ENCODE measurements around the gene NXN. TPM values are rescaled to one million over a fixed set of nuclear protein-coding genes. Genes with fewer than 3 reads are reported as not detected.
A peak's percentile ranks its signal among the peaks of the same experiment; 100 is the strongest.

The NXN gene
- total RNA-seq, 6 experiments from 2014 or later, result 2.7 to 9.5 (median 8.0) TPM

DNA sequence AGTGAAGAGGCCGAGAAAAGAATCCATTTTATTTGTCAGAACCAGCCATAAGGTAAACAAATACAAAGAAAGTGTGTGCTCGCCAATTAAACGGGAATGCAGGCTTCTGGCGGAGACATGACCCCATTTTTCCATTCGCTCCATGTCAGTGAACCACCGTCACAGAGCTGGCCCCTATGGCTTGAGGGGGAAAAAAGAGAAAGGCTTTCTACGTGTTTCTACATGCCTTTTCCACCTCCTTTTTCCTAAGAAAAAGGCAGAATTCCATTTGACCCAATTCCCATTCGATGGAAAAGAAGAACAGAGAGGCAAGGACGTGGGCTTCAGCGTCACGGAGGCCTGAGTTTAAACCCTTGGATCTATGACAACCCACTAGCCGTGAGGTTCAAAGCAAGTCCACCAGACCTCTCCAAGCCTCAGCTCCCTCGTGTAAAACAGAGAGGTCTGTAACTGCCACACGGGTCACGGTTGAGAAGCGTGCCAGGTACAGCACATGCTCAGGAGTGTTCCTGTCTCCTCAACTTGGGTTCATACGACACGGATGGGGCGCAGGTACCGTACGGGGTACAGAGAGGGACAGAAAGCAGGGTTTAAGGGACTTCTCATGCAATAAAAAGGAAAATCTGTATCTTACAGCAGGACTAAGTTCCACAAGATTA, 91.9 kb downstream of the NXN start:
- H3K27ac ChIP-seq, result peak overlapping the region in 2 of 3 donors; percentile 13 to 18

DNA sequence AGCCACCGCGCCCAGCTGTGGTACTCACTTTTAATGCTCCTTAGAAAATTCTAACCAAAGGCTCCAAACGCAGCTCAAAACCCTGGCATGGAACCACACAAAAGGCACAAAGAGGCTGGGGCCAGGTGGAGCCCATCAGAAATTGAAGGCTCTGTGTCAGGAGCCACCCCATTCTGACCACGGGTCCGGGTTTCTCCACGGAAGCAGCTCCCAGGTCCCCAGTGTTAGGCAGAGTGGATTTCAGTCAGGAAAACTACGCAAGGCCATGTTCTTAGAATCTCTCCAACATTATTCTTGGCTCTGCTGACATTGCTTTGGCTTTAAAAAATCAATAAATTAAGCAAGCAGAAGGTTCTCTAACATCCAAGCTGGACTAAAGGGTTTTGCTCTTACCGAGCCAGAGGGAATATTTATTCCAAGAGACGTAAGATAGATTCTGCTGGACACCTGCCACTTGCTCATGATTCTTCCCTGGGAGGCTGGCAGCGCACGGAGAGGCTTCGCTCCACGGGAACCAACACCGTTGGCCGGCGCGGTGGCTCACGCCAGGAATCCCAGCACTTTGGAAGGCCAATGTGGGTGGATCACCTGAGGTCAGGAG, 93.5 kb downstream of the NXN start:
- DNase-seq (peak in 2 of 3 donors; percentile 80 to 84), ATAC-seq (peak; percentile 48 to 77 (median 61))
- Histone ChIP-seq H3K27ac (peak overlapping the region in 2 of 3 donors; percentile 30 to 78), H3K4me3 (no peak overlapping the region), H3K36me3 (no peaks in the 10 kb centered on the region), H3K27me3 (no peaks in the 10 kb centered on the region), H3K9me3 (no peaks in the 10 kb centered on the region), H3K4me1 (peaks cover 0 to 17% (median 5%) of the 10 kb centered on the region in 4 donors)
- 63% methylated on average over 13 of the region's 18 CpGs for WGBS (ENCODE audit: insufficient coverage, low coverage, low lambda C conversion rate, missing lambda C conversion rate)
- intact Hi-C loops (cut with DNase I), result loop anchor here in 1 of 2 donors (10.0 kb wide), 1 partner anchor 99 kb away; no protein-coding TSS in a partner anchor
- TF ChIP-seq POLR2A (IDR thresholded peaks at IDR 0.05), result no peak

More for the DNA sequence above, 91.9 kb downstream of the NXN start:
- TF ChIP-seq, protein P1, sequence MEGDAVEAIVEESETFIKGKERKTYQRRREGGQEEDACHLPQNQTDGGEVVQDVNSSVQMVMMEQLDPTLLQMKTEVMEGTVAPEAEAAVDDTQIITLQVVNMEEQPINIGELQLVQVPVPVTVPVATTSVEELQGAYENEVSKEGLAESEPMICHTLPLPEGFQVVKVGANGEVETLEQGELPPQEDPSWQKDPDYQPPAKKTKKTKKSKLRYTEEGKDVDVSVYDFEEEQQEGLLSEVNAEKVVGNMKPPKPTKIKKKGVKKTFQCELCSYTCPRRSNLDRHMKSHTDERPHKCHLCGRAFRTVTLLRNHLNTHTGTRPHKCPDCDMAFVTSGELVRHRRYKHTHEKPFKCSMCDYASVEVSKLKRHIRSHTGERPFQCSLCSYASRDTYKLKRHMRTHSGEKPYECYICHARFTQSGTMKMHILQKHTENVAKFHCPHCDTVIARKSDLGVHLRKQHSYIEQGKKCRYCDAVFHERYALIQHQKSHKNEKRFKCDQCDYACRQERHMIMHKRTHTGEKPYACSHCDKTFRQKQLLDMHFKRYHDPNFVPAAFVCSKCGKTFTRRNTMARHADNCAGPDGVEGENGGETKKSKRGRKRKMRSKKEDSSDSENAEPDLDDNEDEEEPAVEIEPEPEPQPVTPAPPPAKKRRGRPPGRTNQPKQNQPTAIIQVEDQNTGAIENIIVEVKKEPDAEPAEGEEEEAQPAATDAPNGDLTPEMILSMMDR (IDR thresholded peaks at IDR 0.05), result no peak
- TF ChIP-seq POLR2A (IDR thresholded peaks at IDR 0.05), result no peak
- DNase-seq (no peak), ATAC-seq (no peak)
- Histone ChIP-seq H3K4me1 (peaks cover 0 to 16% (median 5%) of the 10 kb centered on the region in 4 donors), H3K9me3 (no peaks in the 10 kb centered on the region), H3K4me3 (no peak overlapping the region), H3K27me3 (no peaks in the 10 kb centered on the region), H3K36me3 (no peaks in the 10 kb centered on the region)
- intact Hi-C loops (cut with DNase I), result loop anchor here in 1 of 2 donors (10.0 kb wide), 1 partner anchor 97 kb away; no protein-coding TSS in a partner anchor
- 67% methylated on average over 19 of the region's 21 CpGs for WGBS (ENCODE audit: insufficient coverage, low coverage, low lambda C conversion rate, missing lambda C conversion rate)

DNA sequence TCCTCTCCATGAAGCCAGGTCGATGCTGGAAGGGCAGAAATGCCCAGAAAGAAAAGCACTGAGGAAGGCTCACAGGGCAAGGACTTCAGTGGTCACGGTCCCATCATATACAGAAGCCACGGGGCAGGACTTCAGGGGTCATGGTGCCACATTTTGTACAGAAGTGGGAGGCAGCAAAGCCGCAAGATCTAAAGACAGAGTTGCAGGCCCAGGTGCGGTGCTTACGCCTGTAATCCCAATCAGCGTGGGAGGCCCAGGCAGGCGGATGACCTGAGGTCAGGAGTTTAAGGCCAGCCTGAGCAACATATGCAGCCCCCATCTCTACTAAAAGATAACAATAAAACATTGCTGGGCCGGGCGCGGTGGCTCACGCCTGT, 96.0 kb downstream of the NXN start:
- Histone ChIP-seq H3K4me3 (no peak overlapping the region), H3K9me3 (no peaks in the 10 kb centered on the region), H3K36me3 (no peaks in the 10 kb centered on the region), H3K27me3 (no peaks in the 10 kb centered on the region), H3K4me1 (peaks cover 0 to 23% (median 5%) of the 10 kb centered on the region in 4 donors), H3K27ac (peak overlapping the region; percentile 43 to 75 (median 63))
- intact Hi-C loops (cut with DNase I), result loop anchor here in 1 of 2 donors (10.0 kb wide), 1 partner anchor 101 kb away; no protein-coding TSS in a partner anchor
- no peak for DNase-seq
- TF ChIP-seq, protein P1 (IDR thresholded peaks at IDR 0.05), result no peak
- TF ChIP-seq POLR2A (IDR thresholded peaks at IDR 0.05), result no peak
- WGBS (ENCODE audit: insufficient coverage, low coverage, low lambda C conversion rate, missing lambda C conversion rate), result no CpG with 5 or more reads among the region's 12 CpGs
- peak in 2 of 4 donors; percentile 1 to 4 for ATAC-seq

DNA sequence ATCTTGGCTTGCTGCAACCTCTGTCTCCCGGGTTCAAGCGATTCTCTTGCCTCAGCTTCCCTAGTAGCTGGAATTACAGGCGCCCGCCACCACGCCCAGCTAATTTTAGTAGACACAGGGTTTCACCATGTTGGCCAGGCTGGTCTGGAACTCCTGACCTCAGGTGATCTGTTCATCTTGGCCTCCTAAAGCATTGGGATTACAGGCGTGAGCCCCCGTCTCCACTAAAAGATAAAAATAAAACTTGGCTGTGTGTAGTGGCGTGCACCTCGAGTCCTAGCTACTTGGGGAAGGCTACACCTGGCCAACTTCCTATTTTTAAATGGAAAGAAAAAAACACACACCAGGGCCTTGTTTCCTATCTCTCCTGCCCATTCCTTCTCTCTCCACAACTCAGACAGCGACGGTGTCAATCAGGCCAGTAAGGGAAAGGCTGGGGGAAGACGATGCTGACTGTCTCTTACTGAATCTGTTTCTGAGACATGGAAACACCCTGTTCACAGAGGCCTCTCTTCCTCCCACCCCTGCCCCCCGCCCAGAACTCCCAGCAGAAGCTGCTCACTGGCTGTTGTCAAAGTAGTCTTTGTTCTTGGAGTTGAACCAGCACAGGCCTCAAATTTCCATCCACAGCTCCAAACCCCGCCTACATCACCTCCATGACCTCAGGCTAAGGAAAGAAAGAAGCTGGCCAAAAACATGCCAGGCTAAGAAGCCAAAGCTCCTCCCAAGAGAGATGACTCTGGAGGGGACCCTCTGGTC, 96.6 kb downstream of the NXN start:
- Histone ChIP-seq H3K27me3 (no peaks in the 10 kb centered on the region), H3K4me3 (no peak overlapping the region), H3K27ac (peak overlapping the region; percentile 43 to 75 (median 63)), H3K36me3 (no peaks in the 10 kb centered on the region), H3K4me1 (peaks cover 0 to 23% (median 5%) of the 10 kb centered on the region in 4 donors), H3K9me3 (no peaks in the 10 kb centered on the region)
- WGBS (ENCODE audit: insufficient coverage, low coverage, low lambda C conversion rate, missing lambda C conversion rate), result 53% methylated on average over 8 of the region's 14 CpGs
- intact Hi-C loops (cut with DNase I), result loop anchor here in 1 of 2 donors (10.0 kb wide), 1 partner anchor 102 kb away; no protein-coding TSS in a partner anchor
- TF ChIP-seq, protein P1 (IDR thresholded peaks at IDR 0.05), result no peak
- TF ChIP-seq POLR2A (IDR thresholded peaks at IDR 0.05), result no peak
- ATAC-seq (peak; percentile 40 to 77 (median 71)), DNase-seq (peak in 2 of 3 donors; percentile 73 to 81)
